DMS114 treated with DMSO at 0.1 percent for 48 hours (cell line): ENCODE measurements around the gene ITIH5.

Experiments used
- DNase-seq: peaks from one replicate; lab custom pipeline; 2025; ENCODE audit not compliant: unreplicated experiment; lab: John Stamatoyannopoulos, UW

Gene ITIH5

GRCh38 chr10:7551950-7552716 lies 114.6 kb downstream of the ITIH5 start:
- DNase-seq = no peak

- no peak for DNase-seq
These were observed 115.5 kb downstream of the ITIH5 start for GRCh38 chr10:7551289-7551688.

- DNase-seq = no peak
These were observed 116.8 kb downstream of the ITIH5 start for GRCh38 chr10:7550013-7550412.

- DNase-seq = no peak
These were observed 118.9 kb downstream of the ITIH5 start for GRCh38 chr10:7547829-7548228.

- DNase-seq = no peak
These were observed 119.6 kb downstream of the ITIH5 start for GRCh38 chr10:7547206-7547605.

- DNase-seq = no peak
These were observed 120.3 kb downstream of the ITIH5 start for GRCh38 chr10:7546385-7546967.

- DNase-seq = no peak
These were observed 121.0 kb downstream of the ITIH5 start for GRCh38 chr10:7545792-7546191.

GRCh38 chr10:7545261-7545660 lies 121.5 kb downstream of the ITIH5 start:
- no peak for DNase-seq

GRCh38 chr10:7544203-7544602 lies 122.6 kb downstream of the ITIH5 start:
- DNase-seq = no peak

GRCh38 chr10:7542189-7542914 lies 124.4 kb downstream of the ITIH5 start:
- no peak for DNase-seq

GRCh38 chr10:7541137-7542087 lies 125.4 kb downstream of the ITIH5 start:
- no peak for DNase-seq

GRCh38 chr10:7538970-7539654 lies 127.7 kb downstream of the ITIH5 start:
- no peak for DNase-seq

GRCh38 chr10:7537126-7537525 lies 129.6 kb downstream of the ITIH5 start:
- no peak for DNase-seq

GRCh38 chr10:7534480-7534852 lies 132.3 kb downstream of the ITIH5 start:
- no peak for DNase-seq

GRCh38 chr10:7533657-7534479 lies 132.9 kb downstream of the ITIH5 start:
- no peak for DNase-seq

- DNase-seq = no peak
These were observed 133.9 kb downstream of the ITIH5 start for GRCh38 chr10:7532723-7533498.

- DNase-seq = no peak
These were observed 137.1 kb downstream of the ITIH5 start for GRCh38 chr10:7529638-7530037.

- DNase-seq = no peak
These were observed 139.3 kb downstream of the ITIH5 start for GRCh38 chr10:7527468-7527867.

- no peak for DNase-seq
These were observed 140.8 kb downstream of the ITIH5 start for GRCh38 chr10:7526017-7526400.
